HCT116 (cell line): ENCODE measurements around the gene TSPOAP1.

ENCODE experiments used
- POLR2A ChIP-seq: IDR thresholded peaks from 2 replicates; pipeline ENCODE4 v1.7.0; 2011; ENCODE audit warnings: borderline replicate concordance; ENCODE audit not compliant: insufficient read depth, insufficient read length; ENCODE audit errors: extremely low read depth
- TF ChIP-seq, protein P1 (sequence below), 3 experiments: fragments of 200-600 bp in 1 of 3; sonication (generic) in 1 of 3; IDR thresholded peaks in 2 of 3; conservative IDR thresholded peaks in 1 of 3; 2 replicates each; pipeline ENCODE4 v1.5.1; 2012 to 2017; ENCODE audit warnings: low read depth in 2 of 3, low read length in 2 of 3, antibody characterized with exemption in 1 of 3, borderline replicate concordance in 1 of 3, control low read depth in 1 of 3, mild to moderate bottlenecking in 1 of 3, mixed read lengths in 1 of 3, mixed run types in 1 of 3, moderate library complexity in 1 of 3; ENCODE audit not compliant: insufficient read depth in 1 of 3
- TF ChIP-seq, protein P2 (sequence below): IDR thresholded peaks from 2 replicates; pipeline ENCODE4 v1.6.1; 2011; ENCODE audit warnings: mild to moderate bottlenecking, low read length, moderate library complexity; ENCODE audit not compliant: insufficient replicate concordance; ENCODE audit errors: extremely low read depth

DNA sequence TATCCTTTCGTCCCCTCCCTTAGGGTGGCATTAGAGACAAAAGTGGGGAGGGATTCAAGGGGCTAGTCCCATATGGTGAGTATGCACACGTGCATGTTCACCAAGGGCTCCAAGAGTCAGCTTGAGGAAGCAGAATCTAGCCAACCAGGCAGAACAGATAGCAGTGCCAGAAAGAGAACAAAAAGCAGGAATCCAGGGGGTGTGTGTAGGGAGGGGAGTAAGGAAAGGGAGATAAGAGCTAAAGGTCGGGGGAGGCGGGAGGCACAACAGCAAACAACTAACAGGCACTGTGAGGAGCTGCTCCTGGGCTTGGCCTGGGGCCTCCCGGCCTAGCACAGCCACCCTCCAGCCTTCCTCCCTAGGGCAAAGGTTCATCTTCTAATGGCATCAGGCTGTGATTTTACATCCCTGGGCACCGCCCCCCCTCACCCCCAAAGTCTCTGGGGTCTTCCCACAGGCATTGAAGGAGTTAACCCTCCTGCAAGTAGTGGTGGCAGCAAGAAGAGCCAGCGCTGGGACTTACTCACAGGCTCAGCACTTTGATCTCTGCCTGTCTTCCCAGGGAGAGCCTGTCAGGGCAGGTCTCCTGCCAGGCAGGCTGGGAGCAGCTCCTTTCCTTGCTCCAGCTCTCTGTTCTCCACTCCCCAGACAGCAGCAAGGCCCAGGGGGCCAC lies 35.8 kb upstream of the TSPOAP1 start:
- TF ChIP-seq, protein P1, sequence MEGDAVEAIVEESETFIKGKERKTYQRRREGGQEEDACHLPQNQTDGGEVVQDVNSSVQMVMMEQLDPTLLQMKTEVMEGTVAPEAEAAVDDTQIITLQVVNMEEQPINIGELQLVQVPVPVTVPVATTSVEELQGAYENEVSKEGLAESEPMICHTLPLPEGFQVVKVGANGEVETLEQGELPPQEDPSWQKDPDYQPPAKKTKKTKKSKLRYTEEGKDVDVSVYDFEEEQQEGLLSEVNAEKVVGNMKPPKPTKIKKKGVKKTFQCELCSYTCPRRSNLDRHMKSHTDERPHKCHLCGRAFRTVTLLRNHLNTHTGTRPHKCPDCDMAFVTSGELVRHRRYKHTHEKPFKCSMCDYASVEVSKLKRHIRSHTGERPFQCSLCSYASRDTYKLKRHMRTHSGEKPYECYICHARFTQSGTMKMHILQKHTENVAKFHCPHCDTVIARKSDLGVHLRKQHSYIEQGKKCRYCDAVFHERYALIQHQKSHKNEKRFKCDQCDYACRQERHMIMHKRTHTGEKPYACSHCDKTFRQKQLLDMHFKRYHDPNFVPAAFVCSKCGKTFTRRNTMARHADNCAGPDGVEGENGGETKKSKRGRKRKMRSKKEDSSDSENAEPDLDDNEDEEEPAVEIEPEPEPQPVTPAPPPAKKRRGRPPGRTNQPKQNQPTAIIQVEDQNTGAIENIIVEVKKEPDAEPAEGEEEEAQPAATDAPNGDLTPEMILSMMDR (IDR thresholded peaks at IDR 0.05 in 2 of 3, conservative IDR thresholded peaks at IDR 0.05 in 1 of 3; ENCODE audit: borderline replicate concordance in 1 of 3, insufficient read depth in 1 of 3, low read depth in 2 of 3, low read length in 2 of 3): no peak
- TF ChIP-seq POLR2A: no peak
- TF ChIP-seq, protein P2, sequence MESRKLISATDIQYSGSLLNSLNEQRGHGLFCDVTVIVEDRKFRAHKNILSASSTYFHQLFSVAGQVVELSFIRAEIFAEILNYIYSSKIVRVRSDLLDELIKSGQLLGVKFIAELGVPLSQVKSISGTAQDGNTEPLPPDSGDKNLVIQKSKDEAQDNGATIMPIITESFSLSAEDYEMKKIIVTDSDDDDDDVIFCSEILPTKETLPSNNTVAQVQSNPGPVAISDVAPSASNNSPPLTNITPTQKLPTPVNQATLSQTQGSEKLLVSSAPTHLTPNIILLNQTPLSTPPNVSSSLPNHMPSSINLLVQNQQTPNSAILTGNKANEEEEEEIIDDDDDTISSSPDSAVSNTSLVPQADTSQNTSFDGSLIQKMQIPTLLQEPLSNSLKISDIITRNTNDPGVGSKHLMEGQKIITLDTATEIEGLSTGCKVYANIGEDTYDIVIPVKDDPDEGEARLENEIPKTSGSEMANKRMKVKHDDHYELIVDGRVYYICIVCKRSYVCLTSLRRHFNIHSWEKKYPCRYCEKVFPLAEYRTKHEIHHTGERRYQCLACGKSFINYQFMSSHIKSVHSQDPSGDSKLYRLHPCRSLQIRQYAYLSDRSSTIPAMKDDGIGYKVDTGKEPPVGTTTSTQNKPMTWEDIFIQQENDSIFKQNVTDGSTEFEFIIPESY: no peak
